H1 (cell line): ENCODE measurements around the gene CNTNAP1. TPM values are rescaled to one million over a fixed set of nuclear protein-coding genes. Genes with fewer than 3 reads are reported as not detected.

Source experiments
- CTCF ChIA-PET: fragments of 300-600 bp; sonication (Branson Sonifier 250); formaldehyde crosslinking; loops from one replicate; lab custom pipeline; 2021; ENCODE audit not compliant: partially characterized antibody; lab: Charles Lee
- POLR2A ChIA-PET: fragments of 300-600 bp; sonication (Branson Sonifier 250); formaldehyde crosslinking; loops from one replicate; lab custom pipeline; 2021; ENCODE audit warnings: inconsistent platforms; ENCODE audit not compliant: partially characterized antibody; lab: Charles Lee
- DNase-seq, 2 experiments: peaks; one replicate each; pipeline versions ENCODE4 v3.0.0 to v3.0.0-alpha.2; 2010 to 2022; ENCODE audit warnings: low spot score in 2 of 2, low read depth in 1 of 2, mixed read lengths in 1 of 2
- FAIRE-seq: peaks from 2 replicates; lab custom pipeline; 2011; peaks lifted over from hg19 to GRCh38; lab: Jason Lieb, UNC
- H2AFZ ChIP-seq: 2 replicates; pipeline ENCODE4 v1.8.1; 2012; ENCODE audit warnings: low read length, inconsistent platforms
- H2AK5ac ChIP-seq: 2 replicates; pipeline ENCODE4 v1.6.1; 2013; ENCODE audit warnings: low read depth, low read length
- H2BK120ac ChIP-seq: replicated peaks from 2 replicates; pipeline ENCODE3; 2013; ENCODE audit warnings: low read depth, low read length, inconsistent platforms
- H2BK12ac ChIP-seq: 2 replicates; pipeline ENCODE4 v1.6.1; 2013; ENCODE audit warnings: low read depth, low read length
- H2BK15ac ChIP-seq: 2 replicates; pipeline ENCODE4 v1.6.1; 2013; ENCODE audit warnings: low read length
- H2BK20ac ChIP-seq: 2 replicates; pipeline ENCODE4 v1.6.1; 2013; ENCODE audit warnings: low read length
- H2BK5ac ChIP-seq: 2 replicates; pipeline ENCODE4 v1.6.1; 2013; ENCODE audit warnings: low read depth, low read length
- H3K14ac ChIP-seq: 2 replicates; pipeline ENCODE4 v1.6.1; 2013; ENCODE audit warnings: inconsistent platforms; ENCODE audit not compliant: insufficient read length
- H3K18ac ChIP-seq: 2 replicates; pipeline ENCODE4 v1.6.1; 2013; ENCODE audit warnings: low read length; ENCODE audit errors: extremely low read depth
- H3K23ac ChIP-seq: 2 replicates; pipeline ENCODE4 v1.6.1; 2013; ENCODE audit warnings: inconsistent platforms; ENCODE audit not compliant: insufficient read length
- H3K23me2 ChIP-seq: 2 replicates; pipeline ENCODE4 v1.6.1; 2013; ENCODE audit warnings: low read depth, low read length
- H3K27ac ChIP-seq: 2 replicates; pipeline ENCODE4 v1.6.1; 2011; ENCODE audit warnings: low read depth, low read length, inconsistent platforms
- H3K27me3 ChIP-seq, 4 experiments: replicated peaks in 1 of 4; 1 replicate in 1 of 4; 2 replicates in 3 of 4; pipeline versions ENCODE4 v1.6.1 to v1.8.1; 2011 to 2013; ENCODE audit warnings: low read length in 3 of 4, mild to moderate bottlenecking in 3 of 4, inconsistent platforms in 2 of 4, mixed read lengths in 2 of 4, moderate library complexity in 1 of 4; ENCODE audit not compliant: control insufficient read depth in 3 of 4, insufficient read depth in 3 of 4; ENCODE audit errors: extremely low read depth in 1 of 4
- H3K36me3 ChIP-seq, 4 experiments: 2 replicates each; pipeline versions ENCODE4 v1.6.1 to v1.8.1; 2011 to 2013; ENCODE audit warnings: mild to moderate bottlenecking in 4 of 4, low read length in 3 of 4, moderate library complexity in 2 of 4, control low read depth in 1 of 4, inconsistent platforms in 1 of 4; ENCODE audit not compliant: insufficient read depth in 4 of 4, control insufficient read depth in 2 of 4
- H3K4ac ChIP-seq: replicated peaks from 2 replicates; pipeline ENCODE3; 2013; ENCODE audit warnings: low read length, low read depth, mixed read lengths, inconsistent platforms; ENCODE audit not compliant: insufficient read length
- H3K4me1 ChIP-seq, 4 experiments: replicated peaks in 1 of 4; 1 replicate in 1 of 4; 2 replicates in 3 of 4; pipeline versions ENCODE4 v1.6.1 to v1.8.1; 2011 to 2013; ENCODE audit warnings: low read length in 3 of 4, inconsistent platforms in 2 of 4, mixed read lengths in 1 of 4; ENCODE audit not compliant: insufficient read depth in 4 of 4, control insufficient read depth in 3 of 4
- H3K4me2 ChIP-seq, 2 experiments: 2 replicates each; pipeline versions ENCODE4 v1.6.1 to v1.8.1; 2011 to 2013; ENCODE audit warnings: low read depth in 2 of 2, low read length in 2 of 2, control low read depth in 1 of 2, inconsistent platforms in 1 of 2, mild to moderate bottlenecking in 1 of 2; ENCODE audit not compliant: insufficient read depth in 1 of 2
- H3K4me3 ChIP-seq, 4 experiments: fragments of 200-600, 300-600 bp in 1 of 4; sonication (generic), shearing (Covaris generic), sonication (Bioruptor Twin) in 1 of 4; 2 replicates each; pipeline versions ENCODE4 v1.5.1 to v1.8.1; 2011 to 2016; ENCODE audit warnings: low read length in 4 of 4, low read depth in 3 of 4, control low read depth in 2 of 4, inconsistent platforms in 2 of 4, mild to moderate bottlenecking in 2 of 4, mixed read lengths in 1 of 4, moderate library complexity in 1 of 4; ENCODE audit not compliant: insufficient read depth in 2 of 4; ENCODE audit errors: extremely low read depth in 1 of 4
- H3K56ac ChIP-seq: replicated peaks from 2 replicates; pipeline ENCODE3; 2013; ENCODE audit warnings: low read depth, mild to moderate bottlenecking, mixed read lengths, low read length, inconsistent platforms; ENCODE audit not compliant: insufficient read length
- H3K79me1 ChIP-seq: 2 replicates; pipeline ENCODE4 v1.6.1; 2013; ENCODE audit warnings: low read depth, low read length, control low read depth
- H3K79me2 ChIP-seq, 2 experiments: 2 replicates each; pipeline versions ENCODE4 v1.6.1 to v1.8.1; 2012 to 2013; ENCODE audit warnings: low read length in 2 of 2, mild to moderate bottlenecking in 2 of 2, inconsistent platforms in 1 of 2; ENCODE audit not compliant: insufficient read depth in 2 of 2, control insufficient read depth in 1 of 2
- H3K9ac ChIP-seq, 4 experiments: replicated peaks in 1 of 4; 1 replicate in 1 of 4; 2 replicates in 3 of 4; pipeline versions ENCODE4 v1.6.1 to v1.8.1; 2011 to 2013; ENCODE audit warnings: low read depth in 3 of 4, low read length in 3 of 4, control low read depth in 2 of 4, mild to moderate bottlenecking in 2 of 4, moderate library complexity in 2 of 4, inconsistent platforms in 1 of 4; ENCODE audit errors: extremely low read depth in 1 of 4
- H3K9me3 ChIP-seq, 2 experiments: 2 replicates each; pipeline versions ENCODE4 v1.6.1 to v1.8.1; 2012 to 2013; ENCODE audit warnings: mild to moderate bottlenecking in 2 of 2, moderate library complexity in 2 of 2, control low read depth in 1 of 2, inconsistent platforms in 1 of 2, low read depth in 1 of 2, low read length in 1 of 2, mixed read lengths in 1 of 2; ENCODE audit not compliant: insufficient read depth in 2 of 2
- H4K20me1 ChIP-seq, 2 experiments: replicated peaks in 1 of 2; 2 replicates each; pipeline versions ENCODE3 to v1.8.1; 2011 to 2013; ENCODE audit warnings: inconsistent platforms in 2 of 2, low read length in 2 of 2, mild to moderate bottlenecking in 1 of 2; ENCODE audit not compliant: insufficient read depth in 2 of 2, control insufficient read depth in 1 of 2
- H4K5ac ChIP-seq: 2 replicates; pipeline ENCODE4 v1.6.1; 2013; ENCODE audit warnings: low read length, low read depth, mixed read lengths, inconsistent platforms; ENCODE audit not compliant: insufficient read length
- H4K8ac ChIP-seq: 2 replicates; pipeline ENCODE4 v1.8.0; 2013; ENCODE audit warnings: mild to moderate bottlenecking, moderate library complexity, low read length, inconsistent platforms; ENCODE audit not compliant: insufficient read depth; ENCODE audit errors: extremely low read depth
- H4K91ac ChIP-seq: replicated peaks from 2 replicates; pipeline ENCODE3; 2013; ENCODE audit warnings: low read length, mixed read lengths, inconsistent platforms; ENCODE audit not compliant: insufficient read length
- EP300 ChIP-seq, 2 experiments: IDR thresholded peaks; 1 replicate in 1 of 2; 2 replicates in 1 of 2; pipeline ENCODE4 v1.6.1; 2011 to 2012; ENCODE audit warnings: low read depth in 2 of 2, low read length in 2 of 2, mild to moderate bottlenecking in 2 of 2, borderline replicate concordance in 1 of 2, inconsistent platforms in 1 of 2, moderate library complexity in 1 of 2
- EZH2 ChIP-seq: fragments of 200-600 bp; sonication (generic); IDR thresholded peaks from 2 replicates; pipeline ENCODE4 v1.7.1; 2012; ENCODE audit warnings: low read depth, mild to moderate bottlenecking, moderate library complexity, low read length, inconsistent platforms; ENCODE audit not compliant: severe bottlenecking
- HDAC2 ChIP-seq, 2 experiments: fragments of 300-600 bp in 1 of 2; sonication (generic) in 1 of 2; IDR thresholded peaks; 2 replicates each; pipeline ENCODE4 v1.6.1; 2011 to 2012; ENCODE audit warnings: low read depth in 2 of 2, low read length in 2 of 2, mild to moderate bottlenecking in 2 of 2, moderate library complexity in 2 of 2, borderline replicate concordance in 1 of 2, inconsistent platforms in 1 of 2
- JUND ChIP-seq: IDR thresholded peaks from 2 replicates; pipeline ENCODE4 v1.6.1; 2011; ENCODE audit warnings: mild to moderate bottlenecking, improper control_type of control experiment, low read length
- PHF8 ChIP-seq: fragments of 200-600 bp; sonication (generic); conservative IDR thresholded peaks from 2 replicates; pipeline ENCODE4 v1.7.1; 2012; ENCODE audit warnings: low read depth, mild to moderate bottlenecking, inconsistent platforms, low read length, moderate library complexity
- POLR2AphosphoS5 ChIP-seq: IDR thresholded peaks from 2 replicates; pipeline ENCODE4 v1.6.1; 2011; ENCODE audit warnings: low read depth, low read length
- POU5F1 ChIP-seq: IDR thresholded peaks from 2 replicates; pipeline ENCODE4 v1.6.1; 2011; ENCODE audit warnings: low read depth, mild to moderate bottlenecking, low read length, moderate library complexity
- RBBP5 ChIP-seq: IDR thresholded peaks from 2 replicates; pipeline ENCODE4 v1.7.1; 2012; ENCODE audit warnings: low read depth, mild to moderate bottlenecking, inconsistent platforms, low read length, moderate library complexity, borderline replicate concordance
- TCF12 ChIP-seq: IDR thresholded peaks from 2 replicates; pipeline ENCODE4 v1.6.1; 2011; ENCODE audit warnings: low read depth, mild to moderate bottlenecking, low read length
- WGBS, 2 experiments: shearing (Covaris generic) in 1 of 2; methylation state at CpG; one replicate each; pipeline versions ENCODE4 v1.1.6 to v1.1.7; 2013 to 2015; ENCODE audit warnings: low lambda C conversion rate in 2 of 2, mixed read lengths in 2 of 2, inconsistent platforms in 1 of 2, low coverage in 1 of 2, missing lambda C conversion rate in 1 of 2; ENCODE audit not compliant: insufficient replicate concordance in 2 of 2, insufficient coverage in 1 of 2, insufficient read length in 1 of 2; ENCODE audit errors: extremely low coverage in 1 of 2, missing lambda C conversion rate in 1 of 2; 5-methylcytosine and 5-hydroxymethylcytosine counted together
- polyA plus RNA-seq, 7 experiments: library from polyadenylated mRNA; depleted of rRNA in 3 of 7; stranded (reverse) in 5 of 7; unstranded in 2 of 7; fragments of >200 nt in 5 of 7; fragments of 200-250 nt in 2 of 7; gene quantifications; 1 replicate in 5 of 7; 2 replicates in 1 of 7; 4 replicates in 1 of 7; pipeline versions ENCODE4 v1.2.1 to v1.2.3, GENCODE V29; 2011 to 2013; ENCODE audit warnings: missing spikeins in 2 of 7, mixed read lengths in 2 of 7
- total RNA-seq: library from RNA; stranded (reverse); fragmentation: NEBNext Ultra II Directional; extraction: Animal tissue kit (Norgen Biotek cat#: 25700); gene quantifications from 2 replicates; pipeline ENCODE4 v1.2.1, GENCODE V29; 2021
- TF ChIP-seq, protein P1 (sequence below): IDR thresholded peaks from 2 replicates; pipeline ENCODE4 v1.6.1; 2011; ENCODE audit warnings: low read length, improper control_type of control experiment

Gene CNTNAP1
- total and polyA plus RNA-seq, 2 of the 8 experiments (the other 6 are each of a cell fraction or from before 2014, with no cell fraction given) = 4.7 to 10.0 TPM

DNA sequence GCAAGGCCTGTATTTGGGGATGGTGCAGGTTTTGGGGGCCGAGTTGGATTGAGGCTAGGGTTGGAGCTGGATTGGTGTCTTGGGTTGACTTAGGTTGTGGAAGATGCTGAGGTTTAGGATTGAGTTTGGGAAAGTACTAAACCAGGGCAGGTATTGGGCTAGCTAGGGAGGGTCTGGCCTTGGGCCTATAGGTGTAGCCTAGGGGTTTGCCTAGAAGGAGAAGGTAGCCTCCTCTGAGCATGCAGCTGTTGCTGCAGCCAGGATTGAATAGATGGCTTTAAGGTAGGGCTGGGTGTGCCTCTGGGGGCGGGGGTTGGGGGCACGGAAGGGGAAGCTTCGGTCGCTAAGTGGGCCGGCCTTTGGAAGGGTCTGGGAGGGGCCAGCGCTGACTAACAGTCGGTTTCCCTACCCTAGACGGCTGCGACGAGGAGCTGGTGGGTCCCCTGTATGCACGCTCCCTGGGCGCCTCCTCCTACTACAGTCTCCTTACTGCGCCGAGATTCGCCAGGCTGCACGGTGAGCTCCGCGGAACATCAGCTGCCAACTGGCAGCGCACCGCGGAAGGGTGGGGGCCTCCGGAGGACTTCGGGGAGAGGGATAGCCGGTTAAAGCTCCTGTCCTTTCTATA, 1.2 kb downstream of the CNTNAP1 start:
- peak in 1 of 2 experiments; percentile 66 for DNase-seq
- H3K23me2 ChIP-seq = peaks cover 23% of the 10 kb centered on the region
- H4K5ac ChIP-seq = no peak overlapping the region
- ChIA-PET CTCF (interaction anchor here (0.6 to 3.4 kb wide), 23 partner anchors 9 to 964 kb away, joined by 3 to 22 read pairs (median 4); partner anchors contain the start of genes PSMC3IP and TUBG2), POLR2A (interaction anchor here (0.8 to 2.4 kb wide), 18 partner anchors 8 to 147 kb away, joined by 3 to 16 read pairs (median 4); partner anchors contain the start of genes NAGLU, RETREG3, TUBG1 and VPS25)
- H4K20me1 ChIP-seq = peaks cover 0 to 5% of the 10 kb centered on the region in 2 experiments
- H2BK5ac ChIP-seq = no peak overlapping the region
- H4K8ac ChIP-seq = no peak overlapping the region
- no peak overlapping the region; a peak in 1 of 7 replicates for H3K9ac ChIP-seq
- no peak overlapping the region for H2AFZ ChIP-seq
- H3K23ac ChIP-seq = no peak overlapping the region
- H3K56ac ChIP-seq = no peak overlapping the region
- H2BK15ac ChIP-seq = no peak overlapping the region
- peak overlapping the region; percentile 32 for H3K4ac ChIP-seq
- H2BK120ac ChIP-seq = no peak overlapping the region
- no peak overlapping the region; the same call in 1 of the 2 replicates for H3K18ac ChIP-seq
- peaks cover 0 to 24% (median 23%) of the 10 kb centered on the region in 4 experiments; a peak in 6 of 7 replicates for H3K4me1 ChIP-seq
- no peak overlapping the region for H2AK5ac ChIP-seq
- no peak overlapping the region for H3K27ac ChIP-seq
- no peaks in the 10 kb centered on the region for H3K9me3 ChIP-seq
- peaks cover 0 to 4% (median 0%) of the 10 kb centered on the region in 4 experiments; a peak in 2 of 8 replicates for H3K36me3 ChIP-seq
- no peak overlapping the region for H3K14ac ChIP-seq
- 12% methylated on average over 14 of the region's 25 CpGs; no CpG with 5 or more reads in 1 of the 2 experiments for WGBS, 2 experiments
- H3K27me3 ChIP-seq = peaks cover 0 to 29% (median 22%) of the 10 kb centered on the region in 4 experiments; a peak in 5 of 7 replicates
- H3K79me2 ChIP-seq = no peaks in the 10 kb centered on the region
- peak overlapping the region; percentile 55 to 71 (median 59); a peak in 7 of 8 replicates for H3K4me3 ChIP-seq
- no peaks in the 10 kb centered on the region for H3K79me1 ChIP-seq
- peak overlapping the region; percentile 60; the same call in 1 of the 2 replicates for H2BK12ac ChIP-seq
- H2BK20ac ChIP-seq = no peak overlapping the region
- H3K4me2 ChIP-seq = peak overlapping the region; percentile 86
- no peak for FAIRE-seq
- H4K91ac ChIP-seq = peak overlapping the region; percentile 39
- no peak for TF ChIP-seq POU5F1
- TF ChIP-seq EP300 (IDR thresholded peaks at IDR 0.05; ENCODE audit: borderline replicate concordance in 1 of 2, low read depth in 2 of 2, low read length in 2 of 2) = no peak
- no peak for TF ChIP-seq PHF8
- TF ChIP-seq POLR2AphosphoS5 = no peak
- no peak for TF ChIP-seq RBBP5
- TF ChIP-seq HDAC2 (IDR thresholded peaks at IDR 0.05; ENCODE audit: borderline replicate concordance in 1 of 2, low read depth in 2 of 2, low read length in 2 of 2) = no peak
- no peak for TF ChIP-seq EZH2
- TF ChIP-seq, protein P1, sequence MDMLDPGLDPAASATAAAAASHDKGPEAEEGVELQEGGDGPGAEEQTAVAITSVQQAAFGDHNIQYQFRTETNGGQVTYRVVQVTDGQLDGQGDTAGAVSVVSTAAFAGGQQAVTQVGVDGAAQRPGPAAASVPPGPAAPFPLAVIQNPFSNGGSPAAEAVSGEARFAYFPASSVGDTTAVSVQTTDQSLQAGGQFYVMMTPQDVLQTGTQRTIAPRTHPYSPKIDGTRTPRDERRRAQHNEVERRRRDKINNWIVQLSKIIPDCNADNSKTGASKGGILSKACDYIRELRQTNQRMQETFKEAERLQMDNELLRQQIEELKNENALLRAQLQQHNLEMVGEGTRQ = no peak
- no peak for TF ChIP-seq TCF12
- TF ChIP-seq JUND = no peak
